Body of pancreas (tissue), 4 donors: ENCODE measurements around the gene CRYGD.

Experiments used
- POLR2A ChIP-seq, 3 donors: fragments of 450-650 bp; IDR thresholded peaks; one replicate each; pipeline ENCODE4 v1.6.1; 2016; ENCODE audit warnings: antibody characterized with exemption in 3 of 3, mild to moderate bottlenecking in 2 of 3
- TF ChIP-seq, protein P1 (sequence below), 7 experiments: fragments of 450-650 bp in 4 of 7; fragments of 200-600 bp in 3 of 7; sonication (generic) in 3 of 7; IDR thresholded peaks; one replicate each; pipeline ENCODE4 v1.5.1; 2016 to 2019; ENCODE audit warnings: antibody characterized with exemption in 7 of 7

DNA sequence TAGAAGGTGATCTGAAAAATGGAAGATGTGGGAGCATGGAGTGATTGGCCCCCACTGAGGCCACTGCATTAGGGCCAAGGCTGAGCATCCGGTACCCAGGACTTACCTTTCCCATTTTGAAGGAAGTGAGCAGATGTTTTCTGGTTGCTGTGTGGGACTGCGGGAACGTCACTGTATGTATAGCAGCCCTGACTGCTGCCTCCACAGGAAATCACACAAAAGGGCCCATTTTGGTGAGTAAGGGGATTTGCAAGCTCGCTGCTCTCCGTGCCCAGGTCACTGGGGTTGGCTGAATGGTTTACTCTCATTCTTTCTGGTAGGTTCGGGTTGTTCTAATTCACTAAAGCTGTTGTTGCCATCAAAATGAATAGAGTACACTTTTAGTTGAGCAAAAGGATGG is 21.7 kb upstream of the CRYGD start, which contains the start of gene CRYGB:
- TF ChIP-seq POLR2A (IDR thresholded peaks at IDR 0.05): no peak
- TF ChIP-seq, protein P1, sequence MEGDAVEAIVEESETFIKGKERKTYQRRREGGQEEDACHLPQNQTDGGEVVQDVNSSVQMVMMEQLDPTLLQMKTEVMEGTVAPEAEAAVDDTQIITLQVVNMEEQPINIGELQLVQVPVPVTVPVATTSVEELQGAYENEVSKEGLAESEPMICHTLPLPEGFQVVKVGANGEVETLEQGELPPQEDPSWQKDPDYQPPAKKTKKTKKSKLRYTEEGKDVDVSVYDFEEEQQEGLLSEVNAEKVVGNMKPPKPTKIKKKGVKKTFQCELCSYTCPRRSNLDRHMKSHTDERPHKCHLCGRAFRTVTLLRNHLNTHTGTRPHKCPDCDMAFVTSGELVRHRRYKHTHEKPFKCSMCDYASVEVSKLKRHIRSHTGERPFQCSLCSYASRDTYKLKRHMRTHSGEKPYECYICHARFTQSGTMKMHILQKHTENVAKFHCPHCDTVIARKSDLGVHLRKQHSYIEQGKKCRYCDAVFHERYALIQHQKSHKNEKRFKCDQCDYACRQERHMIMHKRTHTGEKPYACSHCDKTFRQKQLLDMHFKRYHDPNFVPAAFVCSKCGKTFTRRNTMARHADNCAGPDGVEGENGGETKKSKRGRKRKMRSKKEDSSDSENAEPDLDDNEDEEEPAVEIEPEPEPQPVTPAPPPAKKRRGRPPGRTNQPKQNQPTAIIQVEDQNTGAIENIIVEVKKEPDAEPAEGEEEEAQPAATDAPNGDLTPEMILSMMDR (IDR thresholded peaks at IDR 0.05): no peak
